ENCODE data around the gene FBXL19.
"Not testable (repeated sequence)": the region's sequence is repeated elsewhere in the genome, so short reads cannot be mapped to it uniquely, and the experiment has no call there.

FBXL19 gene, protein sequence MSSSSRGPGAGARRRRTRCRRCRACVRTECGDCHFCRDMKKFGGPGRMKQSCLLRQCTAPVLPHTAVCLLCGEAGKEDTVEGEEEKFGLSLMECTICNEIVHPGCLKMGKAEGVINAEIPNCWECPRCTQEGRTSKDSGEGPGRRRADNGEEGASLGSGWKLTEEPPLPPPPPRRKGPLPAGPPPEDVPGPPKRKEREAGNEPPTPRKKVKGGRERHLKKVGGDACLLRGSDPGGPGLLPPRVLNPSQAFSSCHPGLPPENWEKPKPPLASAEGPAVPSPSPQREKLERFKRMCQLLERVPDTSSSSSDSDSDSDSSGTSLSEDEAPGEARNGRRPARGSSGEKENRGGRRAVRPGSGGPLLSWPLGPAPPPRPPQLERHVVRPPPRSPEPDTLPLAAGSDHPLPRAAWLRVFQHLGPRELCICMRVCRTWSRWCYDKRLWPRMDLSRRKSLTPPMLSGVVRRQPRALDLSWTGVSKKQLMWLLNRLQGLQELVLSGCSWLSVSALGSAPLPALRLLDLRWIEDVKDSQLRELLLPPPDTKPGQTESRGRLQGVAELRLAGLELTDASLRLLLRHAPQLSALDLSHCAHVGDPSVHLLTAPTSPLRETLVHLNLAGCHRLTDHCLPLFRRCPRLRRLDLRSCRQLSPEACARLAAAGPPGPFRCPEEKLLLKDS

DNA sequence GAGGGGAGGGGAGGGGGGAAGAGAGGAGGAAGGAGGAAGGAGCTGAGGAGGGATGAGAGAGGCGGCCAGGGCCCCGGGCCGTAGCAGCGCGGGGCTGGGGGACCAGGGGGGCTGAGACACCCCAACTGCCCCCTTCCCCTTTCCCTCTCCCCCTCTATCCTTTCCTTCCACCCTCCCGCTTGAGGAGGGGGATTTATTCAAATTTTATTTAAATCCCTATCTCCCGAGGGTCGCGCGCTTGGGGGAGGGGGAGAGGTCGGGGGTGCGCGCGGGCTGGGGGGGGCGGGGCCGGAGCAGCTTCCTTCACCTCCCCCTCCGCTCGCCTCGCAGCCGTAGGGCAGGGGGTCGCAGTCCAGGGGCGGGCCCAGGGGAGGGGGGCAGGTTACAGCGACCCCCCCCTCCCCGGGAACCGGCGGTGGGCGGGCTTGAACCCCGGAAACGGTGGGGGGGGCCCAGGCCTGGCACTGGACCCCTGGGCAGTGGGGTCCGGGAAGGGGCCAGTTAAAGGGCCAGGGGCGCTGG, at the start of gene FBXL19:
Gene FBXL19, plus strand, starts transcription at position 19 of the 522 bp plus-strand sequence. CDS start 2,183 bp downstream, outside the sequence.
- DNase-seq (ENCODE audit: low read depth in 3 of 3, low spot score in 1 of 3) = no peak

DNA sequence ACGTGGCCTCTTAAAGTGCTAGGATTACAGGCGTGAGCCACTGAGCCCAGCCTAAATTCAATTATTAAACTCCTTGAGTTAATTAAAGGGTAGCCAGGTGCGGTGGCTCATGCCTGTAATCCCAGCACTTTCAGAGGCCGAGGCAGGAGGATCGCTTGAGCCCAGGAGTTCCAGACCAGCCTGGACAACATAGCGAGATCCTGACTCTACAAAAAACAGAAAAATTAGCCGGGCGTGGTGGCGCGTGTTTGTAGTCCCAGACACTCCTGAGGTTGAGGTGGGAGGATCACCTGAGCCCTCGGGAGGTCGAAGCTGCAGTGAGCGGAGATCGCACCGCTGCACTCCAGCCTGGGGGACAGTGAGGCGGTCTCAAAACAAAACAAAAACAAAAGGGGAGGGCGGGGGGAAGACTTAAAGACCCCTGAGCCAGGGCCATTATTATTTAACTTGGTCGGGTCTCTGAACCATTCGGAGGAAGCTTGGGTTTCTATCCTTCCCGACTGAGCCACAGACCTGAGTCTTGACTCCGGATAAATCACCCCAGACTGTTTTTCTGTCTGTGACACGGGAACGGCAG, 49.0 kb upstream of the FBXL19 start:
- no peak for DNase-seq (ENCODE audit: low read depth in 3 of 3, low spot score in 1 of 3)

DNA sequence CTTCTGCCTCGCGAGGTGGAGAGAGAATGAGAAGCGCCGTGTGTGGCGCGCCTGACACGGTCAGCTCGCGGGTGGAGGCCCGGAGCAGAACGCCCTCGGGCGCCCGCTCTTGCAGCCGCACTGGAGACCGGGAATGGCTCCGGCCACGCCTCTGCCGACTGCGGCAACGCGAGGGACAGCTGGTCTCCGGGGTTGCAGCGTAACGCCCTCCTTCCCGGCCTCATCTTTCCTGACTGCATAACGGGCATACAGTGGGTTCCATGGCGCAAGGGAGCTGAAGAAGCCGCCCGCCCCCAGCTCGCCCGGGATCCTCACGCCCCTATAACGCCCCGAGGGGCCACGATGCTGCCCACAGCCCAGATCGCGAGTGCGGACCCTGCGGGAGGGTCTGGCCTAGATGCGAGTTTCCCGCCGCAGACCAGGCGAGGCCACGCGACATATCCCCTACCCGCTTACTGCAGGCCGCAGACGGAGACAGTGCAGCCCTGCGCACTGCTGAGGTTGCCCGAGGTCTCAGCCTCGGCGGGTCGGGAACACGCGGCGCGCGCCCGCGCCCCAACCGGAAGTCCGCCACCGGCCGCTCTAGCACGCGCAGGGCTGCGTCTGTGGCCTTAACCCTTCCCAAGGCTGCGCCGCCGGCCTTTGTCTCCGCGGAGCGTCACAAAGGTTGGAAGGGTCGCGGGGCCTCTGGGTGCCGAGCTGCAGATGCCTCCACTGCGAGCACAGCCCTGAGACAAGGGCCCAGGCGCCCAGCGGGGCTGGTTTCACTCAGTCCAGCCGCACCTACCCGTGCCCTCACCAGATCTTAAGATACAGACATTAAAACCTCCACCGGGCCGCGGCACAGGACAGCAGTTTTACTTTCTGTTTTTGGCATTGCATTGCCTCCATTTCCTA, 48.3 kb upstream of the FBXL19 start:
- DNase-seq (ENCODE audit: low read depth in 3 of 3, low spot score in 1 of 3) = peak; percentile 70 to 84 (median 78)

DNA sequence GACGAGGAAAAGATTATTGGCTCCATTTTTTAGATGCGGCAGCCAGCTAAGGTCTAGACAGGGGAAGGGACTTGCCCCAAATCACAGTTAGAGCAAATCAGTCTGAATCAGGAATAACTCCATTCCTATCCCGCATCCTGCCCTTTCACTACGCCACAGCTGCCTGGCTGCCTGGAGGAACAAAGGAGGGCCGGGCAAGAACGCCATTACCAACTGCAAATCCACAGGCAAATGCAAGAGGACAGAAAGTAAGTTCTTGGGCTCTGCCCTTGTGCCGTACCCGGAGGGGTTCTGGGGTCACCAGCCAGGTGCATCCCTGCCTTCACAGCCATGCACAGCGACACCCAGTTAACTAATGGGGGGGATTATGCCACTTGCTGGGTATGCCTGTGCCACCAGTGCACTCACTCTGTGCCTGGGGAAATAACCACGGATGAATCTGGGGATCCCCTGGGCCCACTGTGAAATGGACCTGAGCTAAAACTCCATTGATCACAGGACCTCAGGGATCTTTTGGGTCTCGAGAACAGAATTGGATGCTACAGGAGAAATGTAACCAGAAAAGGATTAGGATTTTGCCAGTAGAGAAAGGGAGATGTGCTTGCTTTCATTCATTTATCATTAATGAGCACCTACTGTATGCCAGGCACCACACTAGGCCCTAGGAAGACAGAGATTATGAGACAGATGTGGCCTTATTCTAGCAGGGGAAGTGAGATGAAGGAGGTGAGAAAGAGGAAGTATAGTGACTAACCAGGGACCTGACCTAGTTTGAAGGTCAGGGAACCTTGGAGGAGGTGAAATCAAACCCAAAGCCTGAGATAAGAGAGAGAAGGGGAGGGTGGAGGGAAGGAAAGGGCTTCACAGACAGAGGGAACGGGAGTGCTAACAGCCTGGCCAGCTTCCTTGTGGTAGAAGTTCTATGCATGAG, 47.2 kb upstream of the FBXL19 start:
- no peak for DNase-seq (ENCODE audit: low read depth in 3 of 3, low spot score in 1 of 3)

DNA sequence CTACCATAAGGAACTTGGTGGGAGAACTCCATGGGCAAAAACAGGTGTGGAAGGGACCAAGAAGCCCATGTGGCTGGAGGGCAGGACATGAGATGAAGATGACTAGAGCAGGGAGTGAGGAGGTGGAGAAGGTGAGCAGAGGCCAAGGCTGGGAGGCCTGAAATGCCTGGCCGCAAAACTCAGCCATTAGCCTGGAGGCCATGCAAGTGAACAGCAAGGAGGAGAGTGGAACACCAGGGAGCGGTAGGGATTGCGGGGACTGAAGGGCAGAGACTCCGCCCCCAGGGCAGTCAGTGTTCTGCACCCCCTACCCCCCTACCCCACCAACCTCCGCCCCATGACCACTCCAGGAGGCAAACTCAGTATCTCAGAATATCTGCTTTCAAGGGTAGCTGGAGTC, 46.5 kb upstream of the FBXL19 start:
- DNase-seq (ENCODE audit: low read depth in 3 of 3, low spot score in 1 of 3) = no peak

DNA sequence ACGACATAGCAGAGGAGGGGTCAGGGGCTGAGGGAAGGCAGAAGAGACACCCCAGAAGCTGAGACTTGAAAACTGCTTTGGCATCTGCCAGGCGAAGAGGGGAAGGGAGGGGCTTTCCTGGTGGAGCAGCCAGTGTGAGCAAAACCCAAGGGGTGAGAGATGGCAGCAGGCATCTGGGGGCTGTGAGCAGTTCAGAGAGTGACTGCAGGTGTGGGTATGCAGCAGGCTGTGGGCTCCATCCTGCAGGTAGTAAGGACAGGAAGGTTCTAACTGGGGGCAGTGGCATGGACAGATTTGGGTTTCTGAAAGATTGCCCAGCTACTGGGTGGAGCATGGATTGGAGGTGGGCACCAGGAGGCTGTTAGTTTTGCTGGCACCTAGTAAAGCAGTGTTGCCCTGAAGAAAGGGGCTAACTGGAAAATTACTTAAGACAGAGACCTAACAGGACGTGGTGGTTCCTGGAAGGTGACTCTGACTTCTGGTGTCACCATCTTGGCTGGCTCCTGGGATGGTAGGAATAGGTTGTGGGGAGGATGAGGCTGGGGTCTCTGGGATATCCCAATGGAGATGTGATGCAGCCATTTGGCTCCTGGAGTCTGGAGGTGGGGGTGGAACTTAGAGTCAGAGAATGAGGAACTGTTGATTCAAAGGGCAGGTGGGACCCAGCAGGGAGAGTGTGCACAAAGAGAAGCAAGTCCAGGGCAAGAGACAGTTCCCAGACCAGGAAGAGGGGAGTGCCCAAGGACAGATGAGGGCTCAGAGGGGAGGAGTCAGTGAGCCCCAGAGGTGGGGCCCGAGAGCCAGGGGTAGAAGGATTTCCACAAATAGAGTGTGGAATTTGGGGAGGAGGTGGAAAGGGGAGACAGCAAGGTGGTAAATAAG, 40.7 kb upstream of the FBXL19 start:
- DNase-seq (ENCODE audit: low read depth in 3 of 3, low spot score in 1 of 3) = no peak

DNA sequence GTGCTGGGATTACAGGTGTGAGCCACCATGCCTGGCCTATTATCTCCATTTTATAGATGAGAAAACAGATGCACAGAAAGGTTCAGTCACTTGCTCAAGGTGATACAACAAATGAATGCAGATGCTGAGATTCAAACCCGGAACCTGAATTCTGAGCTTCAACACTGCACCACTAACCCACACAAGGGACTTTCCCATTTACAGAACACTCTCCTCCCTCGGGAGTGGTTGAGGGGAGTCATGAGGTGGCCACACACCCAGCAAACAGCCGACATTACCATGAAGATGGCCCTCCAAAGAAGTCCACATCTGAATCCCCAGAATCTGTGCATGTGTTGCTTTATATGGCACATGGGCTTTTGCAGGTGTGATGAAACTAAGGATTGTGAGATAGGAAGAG, 38.6 kb upstream of the FBXL19 start:
- DNase-seq (ENCODE audit: low read depth in 3 of 3, low spot score in 1 of 3) = no peak

DNA sequence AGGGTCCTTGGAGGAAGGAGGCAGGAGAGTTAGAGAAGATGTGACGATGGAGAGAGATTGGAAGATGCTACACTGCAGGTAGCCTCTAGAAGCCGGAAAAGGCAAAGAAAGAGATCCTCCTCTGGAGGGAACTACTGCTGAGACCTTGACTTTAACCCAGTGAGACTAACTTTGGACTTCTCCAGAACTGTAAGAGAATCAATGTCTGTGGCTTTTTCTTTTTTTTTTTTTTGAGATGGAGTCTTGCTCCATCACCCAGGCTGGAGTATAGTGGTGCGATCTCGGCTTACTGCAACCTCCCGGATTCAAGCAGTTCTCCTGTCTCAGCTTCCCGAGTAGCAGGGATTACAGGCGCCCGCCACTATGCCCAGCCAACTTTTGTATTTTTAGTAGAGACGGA, 38.2 kb upstream of the FBXL19 start:
- DNase-seq (ENCODE audit: low read depth in 3 of 3, low spot score in 1 of 3) = no peak

DNA sequence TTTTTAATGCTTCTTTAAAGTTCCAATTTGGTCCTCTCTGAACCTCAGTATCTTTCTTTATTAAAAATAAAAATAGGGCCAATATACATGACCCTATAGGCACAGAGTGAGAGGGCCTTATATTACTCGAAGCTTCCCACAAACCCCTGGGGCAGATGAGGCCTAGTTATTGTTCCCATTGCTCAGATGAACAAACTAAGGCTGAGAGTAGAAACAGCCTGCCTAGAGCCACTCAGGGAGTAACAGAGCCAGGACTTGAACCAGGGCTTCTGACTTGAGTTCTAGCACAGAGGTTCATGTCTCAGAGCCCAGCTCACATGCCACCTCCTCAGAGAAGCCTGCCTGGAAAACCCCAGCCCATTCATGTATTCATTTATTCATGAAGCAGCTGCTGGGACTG, 37.2 kb upstream of the FBXL19 start:
- DNase-seq (ENCODE audit: low read depth in 3 of 3, low spot score in 1 of 3) = no peak

DNA sequence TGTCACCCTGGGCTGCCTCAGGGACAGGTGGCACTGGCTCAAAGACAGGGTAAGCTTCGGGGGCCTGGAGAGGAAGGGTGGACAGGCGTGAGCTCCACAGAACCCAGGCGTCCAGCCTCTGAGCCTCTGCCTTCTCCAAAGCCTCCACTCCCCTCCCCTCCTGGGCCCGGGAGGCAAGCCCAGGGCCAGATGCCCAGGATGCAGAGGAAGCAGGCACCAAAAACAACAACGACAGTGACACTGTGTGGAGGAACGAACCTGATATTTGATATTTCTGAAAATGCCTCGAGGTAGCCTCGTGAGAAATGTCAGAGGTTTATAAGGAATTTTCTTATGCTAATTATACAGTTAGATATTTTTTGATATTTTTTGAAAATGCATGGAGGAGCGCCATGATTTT, 35.4 kb upstream of the FBXL19 start:
- no peak for DNase-seq (ENCODE audit: low read depth in 3 of 3, low spot score in 1 of 3)

DNA sequence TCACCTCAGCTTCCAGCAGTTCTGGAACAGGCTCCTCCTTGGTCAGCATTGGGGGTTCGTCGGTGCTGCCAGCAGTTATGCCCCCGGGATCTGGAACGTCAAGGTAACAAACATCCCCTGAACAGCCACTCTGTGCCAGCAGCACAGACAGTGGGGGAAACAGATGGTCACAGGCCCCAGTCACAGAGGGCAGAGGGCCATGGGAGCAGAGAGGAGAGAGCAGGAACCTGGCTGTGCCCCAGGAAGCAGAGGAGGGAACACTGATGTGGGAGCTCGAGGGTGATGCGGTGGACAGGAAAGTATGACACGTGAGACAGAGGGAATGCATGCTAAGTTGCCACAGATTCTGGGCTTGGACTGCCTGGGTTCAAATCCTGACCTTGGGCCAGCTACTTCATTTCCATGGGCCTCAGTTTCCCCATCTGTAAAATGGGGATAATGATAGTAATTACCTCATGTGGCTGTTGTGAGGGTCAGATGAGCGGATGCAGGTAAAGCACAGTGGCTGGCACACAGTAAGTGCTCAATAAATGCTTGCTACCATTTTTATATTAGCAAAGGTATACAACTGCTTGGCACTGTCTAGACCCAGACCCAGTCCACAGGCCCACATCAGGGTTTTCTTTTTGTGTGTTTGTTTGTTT, 34.4 kb upstream of the FBXL19 start:
- no peak for DNase-seq (ENCODE audit: low read depth in 3 of 3, low spot score in 1 of 3)

DNA sequence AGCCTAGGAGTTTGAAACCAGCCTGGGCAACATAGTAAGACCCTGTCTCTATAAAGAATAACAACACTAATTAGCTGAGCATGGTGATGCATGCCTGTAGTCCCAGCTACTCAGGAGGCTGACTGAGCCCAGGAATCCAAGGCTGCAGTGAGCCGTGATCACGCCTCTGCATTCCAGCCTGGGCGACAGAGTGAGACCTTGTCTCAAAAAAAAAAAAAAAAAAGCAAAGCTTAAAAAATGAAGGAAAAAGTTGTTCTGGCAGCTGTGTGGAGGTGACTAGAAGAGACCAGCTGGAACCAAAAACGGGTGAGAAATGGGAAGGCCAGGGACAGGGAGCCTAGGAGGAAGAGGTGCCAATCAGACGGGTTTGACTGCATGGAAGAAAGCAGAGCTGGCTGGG, 33.7 kb upstream of the FBXL19 start:
- DNase-seq (ENCODE audit: low read depth in 3 of 3, low spot score in 1 of 3) = no peak

DNA sequence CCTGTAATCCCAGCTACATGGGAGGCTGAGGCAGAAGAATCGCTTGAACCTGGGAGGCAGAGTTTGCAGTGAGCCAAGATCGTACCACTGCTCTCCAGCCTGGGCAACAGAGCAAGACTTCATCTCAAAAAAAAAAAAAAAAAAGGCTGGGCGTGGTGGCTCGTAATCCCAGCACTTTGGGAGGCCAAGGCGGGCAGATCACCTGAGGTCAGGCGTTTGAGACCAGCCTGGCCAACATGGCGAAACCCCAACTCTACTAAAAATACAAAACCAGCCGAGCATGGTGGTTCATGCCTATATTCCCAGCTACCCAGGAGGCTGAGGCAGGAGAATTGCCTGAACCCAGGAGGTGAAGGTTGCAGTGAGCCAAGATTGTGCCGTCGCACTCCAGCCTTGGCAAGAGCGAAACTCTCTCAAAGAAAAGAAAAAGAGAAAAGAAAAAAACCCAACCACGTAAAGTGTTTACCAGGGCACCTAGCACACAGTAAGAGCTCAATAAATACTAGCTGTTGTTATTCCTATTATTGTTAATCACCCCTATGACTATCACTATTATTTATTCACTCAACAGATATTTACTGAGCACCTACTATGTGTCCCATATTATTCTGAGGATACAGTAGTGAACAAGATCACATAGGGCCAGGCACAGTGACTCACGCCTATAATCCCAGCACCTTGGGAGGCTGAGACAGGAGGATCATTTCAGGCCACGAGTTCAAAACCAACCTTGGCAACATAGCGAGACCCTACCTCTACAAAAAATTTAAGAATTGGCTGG, 32.1 kb upstream of the FBXL19 start:
- DNase-seq (ENCODE audit: low read depth in 3 of 3, low spot score in 1 of 3) = not testable (repeated sequence)

DNA sequence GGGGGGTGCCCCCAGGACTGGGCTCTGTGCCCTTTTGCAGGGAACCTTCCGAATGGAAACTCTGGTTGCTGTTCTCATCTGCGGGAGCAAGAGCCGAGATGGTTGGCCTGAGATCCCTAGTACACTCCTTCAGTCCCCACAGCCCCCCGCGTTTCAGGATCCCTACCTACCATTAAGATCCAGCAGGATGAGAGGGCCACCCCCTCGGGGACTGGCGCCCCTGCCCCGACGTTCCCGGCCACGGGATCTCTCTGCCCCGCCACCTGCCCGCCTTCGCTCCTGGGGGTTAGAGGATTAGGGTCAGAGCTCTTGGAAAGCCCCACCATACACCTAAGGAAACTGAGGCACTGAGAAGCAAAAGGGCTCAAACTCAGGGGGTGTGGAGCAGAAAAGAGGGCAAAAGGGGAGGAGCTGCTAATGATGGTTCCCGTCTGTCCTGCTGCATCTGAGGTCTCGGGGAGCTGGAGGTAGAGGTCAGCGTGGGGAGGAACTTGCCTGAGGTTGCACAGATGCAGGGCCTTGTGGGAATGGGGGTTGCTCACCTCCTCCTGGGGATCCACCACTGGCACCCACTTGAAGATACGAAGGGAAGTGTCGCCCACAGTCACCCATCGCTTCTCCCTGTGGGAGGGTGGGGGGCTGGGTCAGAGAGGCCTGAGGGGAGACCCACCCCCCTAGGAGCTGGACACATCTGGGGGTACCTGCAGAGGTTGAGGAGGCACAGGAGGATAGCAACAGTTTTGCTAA, 30.5 kb upstream of the FBXL19 start:
- DNase-seq (ENCODE audit: low read depth in 3 of 3, low spot score in 1 of 3) = no peak

DNA sequence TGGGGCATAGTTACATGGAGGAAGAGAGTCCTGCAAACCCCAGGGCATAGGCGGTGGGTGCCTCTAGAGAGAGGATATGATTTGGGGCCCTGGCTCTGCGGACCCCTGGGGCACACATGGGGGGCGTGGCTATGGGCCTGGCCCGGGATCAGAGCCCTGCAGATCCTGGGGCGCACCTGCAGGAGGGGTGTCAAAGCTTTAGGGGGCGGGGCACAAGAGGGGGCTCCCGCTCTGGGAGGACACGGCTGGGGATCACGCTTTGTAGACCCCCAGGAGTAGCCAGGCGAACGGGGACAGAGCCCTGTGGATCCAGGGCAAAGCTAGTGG, 30.0 kb upstream of the FBXL19 start:
- no peak for DNase-seq (ENCODE audit: low read depth in 3 of 3, low spot score in 1 of 3)

DNA sequence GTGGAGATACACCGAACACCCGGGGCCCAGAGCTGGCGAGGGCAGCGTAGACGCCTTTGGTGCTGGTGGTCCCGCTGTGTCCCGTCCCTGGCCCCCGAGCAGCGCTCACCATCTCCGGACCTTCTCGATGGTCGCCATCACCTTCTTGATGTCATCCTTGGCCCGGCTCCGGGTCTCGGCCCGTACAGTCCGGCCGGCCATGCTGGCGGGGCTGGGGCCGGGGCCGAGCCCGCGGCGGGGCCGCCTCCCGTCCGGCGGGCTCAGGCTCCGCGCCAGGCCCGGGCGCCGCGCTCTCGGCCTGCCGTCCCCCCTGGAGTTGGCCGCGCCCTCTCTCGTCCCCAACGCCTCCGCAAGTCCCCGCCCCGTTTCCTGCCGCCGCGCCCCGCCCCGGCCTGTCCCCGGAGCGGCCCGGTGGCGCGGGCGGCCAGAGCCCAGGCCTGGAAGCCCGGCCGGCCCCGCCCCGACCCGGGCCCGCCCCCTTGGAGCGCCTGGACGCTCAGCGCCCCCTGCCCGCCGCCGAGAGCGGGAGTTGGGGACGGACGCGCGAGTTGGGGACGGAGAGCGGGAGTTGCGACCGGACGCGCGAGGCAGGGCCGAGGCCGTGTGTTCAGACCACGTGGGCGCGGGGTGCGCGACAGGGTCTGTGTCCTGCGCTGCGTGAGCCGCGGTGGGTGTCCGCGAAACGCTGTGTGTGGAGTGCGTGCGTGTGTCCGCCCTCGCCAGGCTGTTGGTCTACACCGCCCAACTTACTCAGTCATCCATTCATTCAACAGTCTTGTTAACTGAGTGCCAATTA, 29.4 kb upstream of the FBXL19 start, which contains the start of gene BCL7C:
Gene BCL7C, minus strand, starts transcription at position 334 of the 796 bp plus-strand sequence. Its CDS starts 133 bp downstream, at position 201.
- peak; percentile 49 to 73 (median 51) for DNase-seq (ENCODE audit: low read depth in 3 of 3, low spot score in 1 of 3)
